PC-3 (cell line): ENCODE data around the gene STAB2. TPM values are rescaled to one million over a fixed set of nuclear protein-coding genes. Genes with fewer than 3 reads are reported as not detected.

Source experiments
- ATAC-seq: fragments of 200-7000 bp; cut with Tn5 transposase; 2 replicates; pipeline ENCODE4 v1.9.1; 2020; ENCODE audit warnings: mild to moderate bottlenecking, moderate library complexity
- BruUV-seq: library from RNA; stranded (reverse); fragments of 400-500 nt; replicated peaks from 2 replicates; lab custom pipeline; 2021; lab: Mats Ljungman, UMichigan
- CTCF ChIA-PET: fragments of 300-600 bp; sonication (Branson Sonifier 250); formaldehyde crosslinking; loops from one replicate; lab custom pipeline; 2022; ENCODE audit warnings: antibody characterized with exemption; lab: Charles Lee
- POLR2A ChIA-PET: fragments of 300-600 bp; sonication (Branson Sonifier 250); formaldehyde crosslinking; loops from one replicate; lab custom pipeline; 2022; ENCODE audit warnings: antibody characterized with exemption; ENCODE audit not compliant: unreplicated experiment; lab: Charles Lee
- DNase-seq: peaks from one replicate; pipeline ENCODE4 v3.0.0-alpha.2; 2015
- H2AFZ ChIP-seq: fragments of 300-600 bp; sonication (generic); 2 replicates; pipeline ENCODE4 v1.6.0; 2016; ENCODE audit warnings: antibody characterized with exemption, low read length
- H3F3A ChIP-seq: fragments of 300-600 bp; sonication (generic); one replicate; pipeline ENCODE4 v1.6.0; 2017; ENCODE audit warnings: antibody characterized with exemption, low read length, control low read depth, mild to moderate bottlenecking; ENCODE audit not compliant: unreplicated experiment
- H3K27ac ChIP-seq: fragments of 300-600 bp; sonication (generic); 2 replicates; pipeline ENCODE4 v1.5.1; 2016; ENCODE audit warnings: mild to moderate bottlenecking, low read length
- H3K27me3 ChIP-seq: fragments of 300-600 bp; sonication (generic); 2 replicates; pipeline ENCODE4 v1.6.1; 2016; ENCODE audit warnings: low read length, mixed read lengths
- H3K36me3 ChIP-seq: fragments of 300-600 bp; sonication (generic); 2 replicates; pipeline ENCODE4 v1.6.1; 2016; ENCODE audit warnings: low read depth, mixed run types, low read length, mixed read lengths
- H3K4me1 ChIP-seq: fragments of 300-600 bp; sonication (generic); 2 replicates; pipeline ENCODE4 v1.5.1; 2016; ENCODE audit warnings: low read length; ENCODE audit not compliant: insufficient read depth
- H3K4me2 ChIP-seq: fragments of 300-600 bp; sonication (generic); 2 replicates; pipeline ENCODE4 v1.6.0; 2016; ENCODE audit warnings: low read length
- H3K4me3 ChIP-seq: fragments of 300-600 bp; sonication (generic); 2 replicates; pipeline ENCODE4 v1.5.1; 2016; ENCODE audit warnings: mild to moderate bottlenecking, low read length, mixed read lengths
- H3K79me2 ChIP-seq: fragments of 300-600 bp; sonication (generic); 2 replicates; pipeline ENCODE4 v1.6.1; 2017; ENCODE audit warnings: low read length, mixed read lengths
- H3K9ac ChIP-seq: fragments of 300-600 bp; sonication (generic); 2 replicates; pipeline ENCODE4 v1.6.0; 2016; ENCODE audit warnings: mild to moderate bottlenecking, low read length
- H3K9me2 ChIP-seq: fragments of 300-600 bp; sonication (generic); replicated peaks from 2 replicates; pipeline ENCODE4 v1.6.1; 2016; ENCODE audit warnings: mixed run types, low read length, mixed read lengths
- H3K9me3 ChIP-seq: fragments of 300-600 bp; sonication (generic); 2 replicates; pipeline ENCODE4 v1.6.1; 2016; ENCODE audit warnings: low read length, mixed read lengths
- H4K20me1 ChIP-seq: fragments of 300-600 bp; sonication (generic); 2 replicates; pipeline ENCODE4 v1.6.1; 2016; ENCODE audit warnings: low read length, mixed read lengths
- EZH2 ChIP-seq: fragments of 300-600 bp; sonication (generic); IDR thresholded peaks from one replicate; pipeline ENCODE4 v1.6.1; 2017; ENCODE audit warnings: antibody characterized with exemption, mild to moderate bottlenecking, low read length; ENCODE audit not compliant: unreplicated experiment
- EZH2phosphoT487 ChIP-seq: fragments of 300-600 bp; sonication (generic); IDR thresholded peaks from 2 replicates; pipeline ENCODE4 v1.6.1; 2018; ENCODE audit warnings: mild to moderate bottlenecking, antibody characterized with exemption, low read length, borderline replicate concordance
- intact Hi-C: fragments of 100-400 bp; cut with micrococcal nuclease; formaldehyde crosslinking; loops from 2 replicates; pipeline ENCODE4 v1.9.0; 2023
- total RNA-seq: library from RNA; depleted of rRNA; stranded (reverse); fragments of >200 nt; gene quantifications from 2 replicates; pipeline ENCODE4 v1.2.3, GENCODE V29; 2014
- TF ChIP-seq, protein P1 (sequence below): fragments of 300-600 bp; sonication (generic); conservative IDR thresholded peaks from 2 replicates; pipeline ENCODE4 v1.5.1; 2017; ENCODE audit warnings: antibody characterized with exemption, low read depth, mild to moderate bottlenecking, low read length

The STAB2 gene
- total RNA-seq, 1 experiment from 2014 or later, result not detected

DNA sequence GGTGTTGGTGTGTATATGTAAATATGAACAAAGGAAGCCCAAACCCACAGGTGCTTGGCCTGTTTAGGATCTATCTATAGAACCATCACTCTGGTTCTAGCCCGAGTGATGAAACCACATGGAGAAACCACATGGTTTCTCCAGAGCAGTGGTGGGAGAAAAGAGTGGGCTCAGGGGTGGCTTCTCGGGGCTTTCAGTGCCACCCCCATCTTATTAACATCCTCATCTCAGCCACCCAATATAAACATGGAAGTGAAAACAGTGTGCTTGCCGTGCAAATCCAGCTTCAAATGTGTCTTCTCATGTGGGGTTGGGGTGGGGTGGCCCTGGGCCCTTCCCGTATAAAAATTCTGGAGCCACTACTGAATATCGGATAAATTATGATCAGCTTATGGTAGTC lies 109.0 kb downstream of the STAB2 start:
- CTCF ChIA-PET, result interaction anchor here (0.6 kb wide), 1 partner anchor 23 kb away, joined by 3 read pairs; no protein-coding TSS in a partner anchor
- TF ChIP-seq EZH2phosphoT487 (no peak), EZH2 (no peak)
- TF ChIP-seq, protein P1, sequence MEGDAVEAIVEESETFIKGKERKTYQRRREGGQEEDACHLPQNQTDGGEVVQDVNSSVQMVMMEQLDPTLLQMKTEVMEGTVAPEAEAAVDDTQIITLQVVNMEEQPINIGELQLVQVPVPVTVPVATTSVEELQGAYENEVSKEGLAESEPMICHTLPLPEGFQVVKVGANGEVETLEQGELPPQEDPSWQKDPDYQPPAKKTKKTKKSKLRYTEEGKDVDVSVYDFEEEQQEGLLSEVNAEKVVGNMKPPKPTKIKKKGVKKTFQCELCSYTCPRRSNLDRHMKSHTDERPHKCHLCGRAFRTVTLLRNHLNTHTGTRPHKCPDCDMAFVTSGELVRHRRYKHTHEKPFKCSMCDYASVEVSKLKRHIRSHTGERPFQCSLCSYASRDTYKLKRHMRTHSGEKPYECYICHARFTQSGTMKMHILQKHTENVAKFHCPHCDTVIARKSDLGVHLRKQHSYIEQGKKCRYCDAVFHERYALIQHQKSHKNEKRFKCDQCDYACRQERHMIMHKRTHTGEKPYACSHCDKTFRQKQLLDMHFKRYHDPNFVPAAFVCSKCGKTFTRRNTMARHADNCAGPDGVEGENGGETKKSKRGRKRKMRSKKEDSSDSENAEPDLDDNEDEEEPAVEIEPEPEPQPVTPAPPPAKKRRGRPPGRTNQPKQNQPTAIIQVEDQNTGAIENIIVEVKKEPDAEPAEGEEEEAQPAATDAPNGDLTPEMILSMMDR, result no peak
- H3K4me3 ChIP-seq, result no peak overlapping the region
- H3K36me3 ChIP-seq, result no peaks in the 10 kb centered on the region
- DNase-seq, result no peak
- POLR2A ChIA-PET, result no interaction called here
- H3K79me2 ChIP-seq, result no peaks in the 10 kb centered on the region
- H3K9ac ChIP-seq, result no peak overlapping the region
- no peaks in the 10 kb centered on the region for H3K9me3 ChIP-seq
- no peak overlapping the region for H3K27ac ChIP-seq
- H3K4me2 ChIP-seq, result no peak overlapping the region
- no peak overlapping the region for H2AFZ ChIP-seq
- no peaks in the 10 kb centered on the region for H4K20me1 ChIP-seq
- H3F3A ChIP-seq, result no peaks in the 10 kb centered on the region
- peaks cover 57% of the 10 kb centered on the region for H3K27me3 ChIP-seq
- BruUV-seq, result no TSS peak
- H3K9me2 ChIP-seq, result no peaks in the 10 kb centered on the region
- ATAC-seq, result no peak
- intact Hi-C loops, result no loop called here
- no peaks in the 10 kb centered on the region for H3K4me1 ChIP-seq

DNA sequence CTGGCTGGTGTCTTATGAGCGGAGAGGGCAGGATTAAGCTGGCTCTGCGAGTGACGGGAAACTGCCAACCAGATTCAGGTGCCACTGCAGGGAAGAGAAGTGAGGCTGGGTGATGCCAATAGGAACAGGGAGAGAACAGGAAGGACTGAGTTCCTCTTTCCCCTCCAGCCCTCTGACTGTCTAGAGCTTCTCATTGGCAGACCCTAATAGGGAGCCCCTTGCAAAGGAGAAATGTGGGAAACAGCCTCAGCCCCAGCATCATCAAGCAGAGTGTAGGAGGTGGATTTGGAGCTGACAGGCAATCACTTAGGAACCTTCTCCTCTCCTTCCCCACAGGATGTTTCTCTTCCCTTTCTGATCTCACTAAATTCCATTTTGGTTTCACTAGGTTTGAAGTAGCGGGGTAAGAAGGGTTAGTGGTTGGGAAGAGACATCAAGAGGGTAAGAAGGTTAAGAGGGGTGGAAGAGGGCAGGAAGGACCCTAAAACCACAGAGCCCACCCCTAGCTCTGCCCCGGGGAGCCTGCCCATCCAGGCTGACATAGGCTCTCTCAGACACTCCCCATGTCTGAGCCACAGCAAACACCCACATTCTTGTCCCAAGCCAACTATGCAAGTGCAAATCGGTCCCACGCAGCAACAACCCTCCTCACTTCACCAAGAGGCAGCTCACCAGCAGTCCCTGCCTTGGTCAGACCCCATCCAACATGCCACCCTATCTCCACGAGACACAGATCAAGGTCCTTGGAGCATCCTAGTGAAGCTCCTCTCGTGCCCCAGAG lies 111.1 kb downstream of the STAB2 start:
- intact Hi-C loops, result no loop called here
- H3K4me1 ChIP-seq, result no peaks in the 10 kb centered on the region
- TF ChIP-seq, protein P1, result no peak
- no peak for TF ChIP-seq EZH2
- TF ChIP-seq EZH2phosphoT487, result no peak
- no peak overlapping the region for H2AFZ ChIP-seq
- H3K79me2 ChIP-seq, result no peaks in the 10 kb centered on the region
- DNase-seq (no peak), ATAC-seq (no peak)
- H3K36me3 ChIP-seq, result no peaks in the 10 kb centered on the region
- H3K9me2 ChIP-seq, result no peaks in the 10 kb centered on the region
- peaks cover 57% of the 10 kb centered on the region for H3K27me3 ChIP-seq
- no TSS peak for BruUV-seq
- no peak overlapping the region for H3K27ac ChIP-seq
- H4K20me1 ChIP-seq, result no peaks in the 10 kb centered on the region
- H3K4me3 ChIP-seq, result no peak overlapping the region
- no peaks in the 10 kb centered on the region for H3F3A ChIP-seq
- no peak overlapping the region for H3K9ac ChIP-seq
- ChIA-PET POLR2A (no interaction called here), CTCF (no interaction called here)
- no peaks in the 10 kb centered on the region for H3K9me3 ChIP-seq
- no peak overlapping the region for H3K4me2 ChIP-seq
